GM13976 (cell line): ENCODE results near the gene HPS3.
A peak's percentile ranks its signal among the peaks of the same experiment; 100 is the strongest.

Experiments
- DNase-seq: peaks from one replicate; pipeline ENCODE4 v3.0.0; 2012; ENCODE audit warnings: low spot score
- in situ Hi-C: fragments of 300-500 bp; cut with MboI; formaldehyde crosslinking; loops from one replicate; pipeline ENCODE4 v1.12.0; 2022; ENCODE audit warnings: low sequenced_read_pairs, mixed read lengths, inconsistent platforms; ENCODE audit not compliant: unreplicated experiment
- TF ChIP-seq, protein P1 (sequence below): IDR thresholded peaks from 2 replicates; pipeline ENCODE4 v1.5.1; 2012; ENCODE audit warnings: borderline replicate concordance, mild to moderate bottlenecking; ENCODE audit not compliant: insufficient read depth; ENCODE audit errors: extremely low read depth, missing control alignments, control extremely low read depth

Gene HPS3

GRCh38 chr3:149160754-149161300, 31.4 kb downstream of the HPS3 start:
- in situ Hi-C loops, result no loop called here
- TF ChIP-seq, protein P1, sequence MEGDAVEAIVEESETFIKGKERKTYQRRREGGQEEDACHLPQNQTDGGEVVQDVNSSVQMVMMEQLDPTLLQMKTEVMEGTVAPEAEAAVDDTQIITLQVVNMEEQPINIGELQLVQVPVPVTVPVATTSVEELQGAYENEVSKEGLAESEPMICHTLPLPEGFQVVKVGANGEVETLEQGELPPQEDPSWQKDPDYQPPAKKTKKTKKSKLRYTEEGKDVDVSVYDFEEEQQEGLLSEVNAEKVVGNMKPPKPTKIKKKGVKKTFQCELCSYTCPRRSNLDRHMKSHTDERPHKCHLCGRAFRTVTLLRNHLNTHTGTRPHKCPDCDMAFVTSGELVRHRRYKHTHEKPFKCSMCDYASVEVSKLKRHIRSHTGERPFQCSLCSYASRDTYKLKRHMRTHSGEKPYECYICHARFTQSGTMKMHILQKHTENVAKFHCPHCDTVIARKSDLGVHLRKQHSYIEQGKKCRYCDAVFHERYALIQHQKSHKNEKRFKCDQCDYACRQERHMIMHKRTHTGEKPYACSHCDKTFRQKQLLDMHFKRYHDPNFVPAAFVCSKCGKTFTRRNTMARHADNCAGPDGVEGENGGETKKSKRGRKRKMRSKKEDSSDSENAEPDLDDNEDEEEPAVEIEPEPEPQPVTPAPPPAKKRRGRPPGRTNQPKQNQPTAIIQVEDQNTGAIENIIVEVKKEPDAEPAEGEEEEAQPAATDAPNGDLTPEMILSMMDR, result no peak

DNA sequence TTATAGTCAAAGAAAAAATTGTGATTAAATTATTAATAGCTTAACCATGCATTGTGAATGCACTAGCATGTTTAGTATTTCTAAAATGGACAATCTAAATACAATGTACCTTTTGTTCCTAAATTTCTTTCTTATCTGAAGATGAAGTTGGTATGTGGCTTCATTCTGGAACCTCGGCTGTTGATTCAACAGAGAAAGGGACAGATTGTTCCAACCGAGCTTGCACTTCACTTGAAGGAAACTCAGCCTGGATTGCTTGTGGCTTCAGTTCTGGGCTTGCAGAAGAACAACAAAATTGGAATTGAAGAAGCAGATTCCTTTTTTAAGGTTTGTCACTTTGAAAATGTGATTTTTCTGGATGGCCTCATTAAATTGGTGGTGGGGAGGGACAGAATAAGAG, 32.6 kb downstream of the HPS3 start:
- no peak for DNase-seq
- in situ Hi-C loops, result no loop called here
- TF ChIP-seq, protein P1, result no peak

More at GRCh38 chr3:149160754-149161300, 31.4 kb downstream of the HPS3 start:
- no peak for DNase-seq

DNA sequence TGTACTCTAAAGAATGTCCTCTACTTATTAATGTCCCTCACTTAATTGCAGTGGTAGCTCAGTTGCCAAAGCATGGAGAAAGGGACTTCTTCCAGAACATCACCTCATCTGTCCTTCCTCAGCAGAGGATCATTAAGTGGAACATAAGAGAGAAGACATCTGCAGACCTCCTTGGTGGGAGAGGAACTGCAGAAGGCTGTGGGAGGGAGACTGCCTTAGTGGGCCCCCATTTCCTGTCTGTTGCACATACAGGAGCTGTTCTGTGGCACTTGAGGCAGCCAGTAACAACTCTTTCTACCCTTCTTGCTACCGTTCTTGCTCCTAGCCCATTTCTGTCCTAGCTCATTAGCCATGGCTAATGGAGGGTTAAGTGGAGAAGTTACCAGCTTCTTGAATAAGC, 33.6 kb downstream of the HPS3 start:
- DNase-seq, result no peak
- TF ChIP-seq, protein P1, result no peak
- in situ Hi-C loops, result no loop called here

DNA sequence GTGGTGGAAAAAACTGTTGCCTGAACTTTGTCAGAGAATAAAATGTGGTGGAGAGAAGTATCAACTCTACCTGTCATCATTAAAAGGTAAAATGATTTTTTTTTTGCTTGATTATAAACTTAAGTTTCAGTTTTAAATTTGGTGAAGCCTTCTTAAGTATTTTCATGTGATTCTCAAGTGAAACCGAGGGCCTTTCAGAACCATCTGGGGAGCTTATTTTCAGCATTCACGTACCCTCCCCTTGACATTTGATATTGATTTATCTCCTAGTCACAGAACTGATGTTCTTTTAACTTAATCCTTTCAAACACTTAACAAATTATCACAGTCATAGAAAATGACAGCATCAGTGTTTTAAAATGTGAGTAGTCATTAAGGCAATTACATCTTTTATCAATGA, 38.5 kb downstream of the HPS3 start:
- in situ Hi-C loops, result no loop called here
- DNase-seq, result no peak
- TF ChIP-seq, protein P1, result no peak

DNA sequence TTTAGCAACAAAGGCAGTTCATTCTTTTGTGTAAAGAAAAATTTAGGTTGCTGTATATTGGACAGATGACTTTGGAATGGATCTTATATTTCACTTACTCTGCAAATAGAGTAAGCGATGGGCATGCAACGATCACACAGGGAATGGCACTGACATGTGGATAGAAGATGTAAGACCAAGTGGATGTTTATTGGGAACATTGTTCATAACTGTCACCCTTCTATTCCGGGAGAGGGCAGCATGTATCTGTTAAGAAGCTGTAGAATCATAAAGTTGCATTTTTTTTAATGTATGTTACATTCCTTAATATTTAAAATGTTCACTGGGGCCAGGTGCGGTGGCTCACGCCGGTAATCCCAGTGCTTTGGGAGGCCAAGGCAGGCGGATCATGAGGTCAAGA, 41.2 kb downstream of the HPS3 start:
- in situ Hi-C loops, result no loop called here

GRCh38 chr3:149174901-149175300, 45.5 kb downstream of the HPS3 start:
- in situ Hi-C loops, result no loop called here
- TF ChIP-seq, protein P1, result no peak
- DNase-seq, result peak; percentile 15

More for the DNA sequence above, 41.2 kb downstream of the HPS3 start:
- TF ChIP-seq, protein P1, result no peak
- DNase-seq, result no peak

GRCh38 chr3:149177122-149177521, 47.7 kb downstream of the HPS3 start:
- DNase-seq, result no peak
- in situ Hi-C loops, result no loop called here
- TF ChIP-seq, protein P1, result no peak
